ENCODE data around the gene PGLYRP2. TPM values are rescaled to one million over a fixed set of nuclear protein-coding genes. Genes with fewer than 3 reads are reported as not detected.

The PGLYRP2 gene
- total and polyA plus RNA-seq, 2 experiments from 2014 or later: not detected

- H3K27me3 ChIP-seq: no peaks in the 10 kb centered on the region
- TF ChIP-seq EZH2phosphoT487 (IDR thresholded peaks at IDR 0.05; ENCODE audit: low read depth, severe bottlenecking, unreplicated experiment) (no peak), EZH2 (IDR thresholded peaks at IDR 0.05; ENCODE audit: borderline replicate concordance) (no peak), CTCF (IDR thresholded peaks at IDR 0.05; ENCODE audit: poor library complexity) (no peak)
- H3K9me2 ChIP-seq (replicated peaks; ENCODE audit: insufficient read depth): no peaks in the 10 kb centered on the region
- no peaks in the 10 kb centered on the region for H3K9me3 ChIP-seq (ENCODE audit: low read depth)
- WGBS (ENCODE audit: low lambda C conversion rate, missing lambda C conversion rate): 94% methylated on average over 23 of the region's 27 CpGs
- DNase-seq (ENCODE audit: low spot score): no peak
- no peak overlapping the region for H3K4me3 ChIP-seq
- no peak overlapping the region for H2AFZ ChIP-seq
- no peaks in the 10 kb centered on the region for H3K36me3 ChIP-seq (replicated peaks; ENCODE audit: insufficient read depth, low read depth)
- peaks cover 2% of the 10 kb centered on the region for H3K4me1 ChIP-seq (ENCODE audit: insufficient read depth)
- H4K20me1 ChIP-seq (ENCODE audit: insufficient read depth, poor library complexity, severe bottlenecking): no peaks in the 10 kb centered on the region
- no peak overlapping the region for H3K27ac ChIP-seq
- no peak overlapping the region for H3K4me2 ChIP-seq
- H3K79me2 ChIP-seq: no peaks in the 10 kb centered on the region
Observed at GRCh38 chr19:15438577-15438976, 40.7 kb downstream of the PGLYRP2 start.

GRCh38 chr19:15438124-15438496 lies 41.2 kb downstream of the PGLYRP2 start:
- no peak overlapping the region for H3K27ac ChIP-seq
- no peak for DNase-seq (ENCODE audit: low spot score)

GRCh38 chr19:15437355-15438123 lies 41.8 kb downstream of the PGLYRP2 start:
- Histone ChIP-seq H4K20me1 (ENCODE audit: insufficient read depth, poor library complexity, severe bottlenecking) (no peaks in the 10 kb centered on the region), H3K4me2 (no peak overlapping the region), H3K4me3 (no peak overlapping the region), H3K79me2 (no peaks in the 10 kb centered on the region), H2AFZ (no peak overlapping the region), H3K27ac (no peak overlapping the region), H3K36me3 (replicated peaks; ENCODE audit: insufficient read depth, low read depth) (no peaks in the 10 kb centered on the region), H3K9me3 (ENCODE audit: low read depth) (no peaks in the 10 kb centered on the region), H3K27me3 (no peaks in the 10 kb centered on the region), H3K4me1 (ENCODE audit: insufficient read depth) (peaks cover 5% of the 10 kb centered on the region), H3K9me2 (replicated peaks; ENCODE audit: insufficient read depth) (no peaks in the 10 kb centered on the region)
- WGBS (ENCODE audit: low lambda C conversion rate, missing lambda C conversion rate): 89% methylated on average over 10 of the region's 10 CpGs
- TF ChIP-seq CTCF (IDR thresholded peaks at IDR 0.05; ENCODE audit: poor library complexity) (no peak), EZH2 (IDR thresholded peaks at IDR 0.05; ENCODE audit: borderline replicate concordance) (no peak), EZH2phosphoT487 (IDR thresholded peaks at IDR 0.05; ENCODE audit: low read depth, severe bottlenecking, unreplicated experiment) (no peak)
- no peak for DNase-seq (ENCODE audit: low spot score)

More at GRCh38 chr19:15438124-15438496, 41.2 kb downstream of the PGLYRP2 start:
- Histone ChIP-seq H3K79me2 (no peaks in the 10 kb centered on the region), H2AFZ (no peak overlapping the region), H3K36me3 (replicated peaks; ENCODE audit: insufficient read depth, low read depth) (no peaks in the 10 kb centered on the region), H3K27me3 (no peaks in the 10 kb centered on the region), H3K4me1 (ENCODE audit: insufficient read depth) (peaks cover 5% of the 10 kb centered on the region), H3K9me2 (replicated peaks; ENCODE audit: insufficient read depth) (no peaks in the 10 kb centered on the region), H3K4me3 (no peak overlapping the region), H3K4me2 (no peak overlapping the region), H4K20me1 (ENCODE audit: insufficient read depth, poor library complexity, severe bottlenecking) (no peaks in the 10 kb centered on the region), H3K9me3 (ENCODE audit: low read depth) (no peaks in the 10 kb centered on the region)
- TF ChIP-seq EZH2phosphoT487 (IDR thresholded peaks at IDR 0.05; ENCODE audit: low read depth, severe bottlenecking, unreplicated experiment): no peak
- no peak for TF ChIP-seq CTCF (IDR thresholded peaks at IDR 0.05; ENCODE audit: poor library complexity)
- no peak for TF ChIP-seq EZH2 (IDR thresholded peaks at IDR 0.05; ENCODE audit: borderline replicate concordance)
- WGBS (ENCODE audit: low lambda C conversion rate, missing lambda C conversion rate): 81% methylated on average over 2 of the region's 2 CpGs

Data from hepatocyte (in vitro differentiated cells).